CD4-positive, alpha-beta T cell (primary cell): ENCODE data around the gene WFDC1. TPM values are rescaled to one million over a fixed set of nuclear protein-coding genes. Genes with fewer than 3 reads are reported as not detected.

Experiments used
- ATAC-seq: fragments of 200-7000 bp; cut with Tn5 transposase; one replicate; pipeline ENCODE4 v1.10.0; 2022; ENCODE audit warnings: mild to moderate bottlenecking; ENCODE audit not compliant: poor library complexity
- CTCF ChIA-PET: fragments of 350-600 bp; sonication (Branson Sonifier 250); formaldehyde crosslinking; loops from one replicate; lab custom pipeline; 2021; ENCODE audit warnings: antibody characterized with exemption, inconsistent platforms; lab: Charles Lee
- POLR2A ChIA-PET: fragments of 350-600 bp; sonication (Branson Sonifier 250); formaldehyde crosslinking; loops from one replicate; lab custom pipeline; 2021; ENCODE audit warnings: antibody characterized with exemption, inconsistent platforms; lab: Charles Lee
- DNase-seq, 14 experiments: peaks; one replicate each; pipeline ENCODE4 v3.0.0-alpha.2; 2013 to 2020; ENCODE audit warnings: mixed read lengths in 2 of 14
- H3K27ac ChIP-seq, 2 donors: one replicate each; pipeline versions ENCODE4 v1.5.1 to v1.7.0; 2013; ENCODE audit warnings: low read length in 2 of 2, low read depth in 1 of 2, mild to moderate bottlenecking in 1 of 2
- H3K27me3 ChIP-seq, 2 experiments: 1 replicate in 1 of 2; 2 replicates in 1 of 2; pipeline versions ENCODE4 v1.6.1 to v1.7.0; 2013; ENCODE audit warnings: low read length in 2 of 2, control low read depth in 1 of 2, mild to moderate bottlenecking in 1 of 2, moderate library complexity in 1 of 2; ENCODE audit not compliant: insufficient read depth in 2 of 2, control insufficient read depth in 1 of 2
- H3K36me3 ChIP-seq: one replicate; pipeline ENCODE4 v1.6.1; 2013; ENCODE audit warnings: low read length, control low read depth; ENCODE audit not compliant: insufficient read depth
- H3K4me1 ChIP-seq: one replicate; pipeline ENCODE4 v1.6.1; 2013; ENCODE audit warnings: low read length, control low read depth; ENCODE audit not compliant: insufficient read depth
- H3K4me3 ChIP-seq: one replicate; pipeline ENCODE4 v1.5.1; 2013; ENCODE audit warnings: mild to moderate bottlenecking, low read length, moderate library complexity
- H3K9me3 ChIP-seq, 2 experiments: 1 replicate in 1 of 2; 2 replicates in 1 of 2; pipeline versions ENCODE4 v1.6.1 to v1.7.0; 2013; ENCODE audit warnings: low read length in 2 of 2, mild to moderate bottlenecking in 2 of 2, control low read depth in 1 of 2, moderate library complexity in 1 of 2; ENCODE audit not compliant: control insufficient read depth in 1 of 2, insufficient read depth in 1 of 2
- H3K27ac Mint-ChIP-seq: one replicate; pipeline ENCODE4 v1.8.0; 2020; ENCODE audit warnings: mixed read lengths
- H3K27me3 Mint-ChIP-seq: one replicate; pipeline ENCODE4 v1.8.0; 2021; ENCODE audit warnings: mixed read lengths
- H3K36me3 Mint-ChIP-seq: one replicate; pipeline ENCODE4 v1.8.0; 2021; ENCODE audit warnings: low read depth, mixed read lengths
- H3K4me1 Mint-ChIP-seq: one replicate; pipeline ENCODE4 v1.8.0; 2021; ENCODE audit warnings: low read depth, mixed read lengths
- H3K4me3 Mint-ChIP-seq: one replicate; pipeline ENCODE4 v1.8.0; 2020; ENCODE audit warnings: mild to moderate bottlenecking, mixed read lengths
- H3K9me3 Mint-ChIP-seq: one replicate; pipeline ENCODE4 v1.8.0; 2020; ENCODE audit warnings: mixed read lengths
- CTCF ChIP-seq: fragments of 200-600 bp; IDR thresholded peaks from one replicate; pipeline ENCODE4 v1.8.0; 2022; ENCODE audit warnings: antibody characterized with exemption, mild to moderate bottlenecking
- intact Hi-C, 2 experiments: fragments of 100-400 bp; cut with DNase I in 1 of 2; cut with micrococcal nuclease in 1 of 2; formaldehyde crosslinking; loops; one replicate each; pipeline versions ENCODE4 v1.15.1 to v1.9.0; 2023 to 2025; cut with DNase I, micrococcal nuclease
- total RNA-seq, 174 experiments: library from RNA in 2 of 174; stranded (reverse) in 2 of 174; gene quantifications; one replicate each; pipeline ENCODE4 v1.2.3 and lab custom pipeline; 2021 to 2026

The WFDC1 gene
- total RNA-seq, 2 experiments from 2014 or later, result not detected

- Mint-ChIP-seq H3K27ac (no peak overlapping the region), H3K9me3 (no peaks in the 10 kb centered on the region), H3K4me1 (no peaks in the 10 kb centered on the region), H3K4me3 (no peak overlapping the region), H3K27me3 (peaks cover 45% of the 10 kb centered on the region), H3K36me3 (no peaks in the 10 kb centered on the region)
- no peaks in the 10 kb centered on the region for H3K4me1 ChIP-seq
- ChIA-PET CTCF (no interaction called here), POLR2A (no interaction called here)
- DNase-seq (no peak), ATAC-seq (no peak)
- no peaks in the 10 kb centered on the region for H3K36me3 ChIP-seq
- H3K9me3 ChIP-seq, result no peaks in the 10 kb centered on the region
- intact Hi-C loops, result no loop called here
- H3K4me3 ChIP-seq, result no peak overlapping the region
- no peak overlapping the region for H3K27ac ChIP-seq
- peaks cover 0 to 6% of the 10 kb centered on the region in 2 experiments for H3K27me3 ChIP-seq
- TF ChIP-seq CTCF, result no peak
These were observed 12.7 kb downstream of the WFDC1 start for GRCh38 chr16:84307209-84307954.

GRCh38 chr16:84308120-84308519, 13.4 kb downstream of the WFDC1 start:
- peaks cover under 1 to 12% of the 10 kb centered on the region in 2 experiments for H3K27me3 ChIP-seq
- H3K9me3 ChIP-seq, result peaks cover 0 to 2% of the 10 kb centered on the region in 2 experiments
- no peak for TF ChIP-seq CTCF
- no peak for ATAC-seq
- no peak overlapping the region for H3K4me3 ChIP-seq
- H3K27ac Mint-ChIP-seq, result no peak overlapping the region
- ChIA-PET CTCF (no interaction called here), POLR2A (no interaction called here)
- intact Hi-C loops, result no loop called here
- no peak overlapping the region for H3K27ac ChIP-seq
- no peaks in the 10 kb centered on the region for H3K4me1 ChIP-seq
- H3K27me3 Mint-ChIP-seq, result peaks cover 49% of the 10 kb centered on the region
- H3K36me3 Mint-ChIP-seq, result no peaks in the 10 kb centered on the region
- H3K9me3 Mint-ChIP-seq, result no peaks in the 10 kb centered on the region
- no peaks in the 10 kb centered on the region for H3K4me1 Mint-ChIP-seq
- H3K36me3 ChIP-seq, result no peaks in the 10 kb centered on the region
- H3K4me3 Mint-ChIP-seq, result no peak overlapping the region
- peak in 2 of 14 experiments; percentile 3 to 14 for DNase-seq

GRCh38 chr16:84310642-84311041, 16.0 kb downstream of the WFDC1 start:
- Mint-ChIP-seq H3K9me3 (no peaks in the 10 kb centered on the region), H3K27ac (no peak overlapping the region), H3K36me3 (no peaks in the 10 kb centered on the region), H3K4me1 (no peaks in the 10 kb centered on the region), H3K27me3 (peaks cover 54% of the 10 kb centered on the region), H3K4me3 (no peak overlapping the region)
- intact Hi-C loops, result no loop called here
- ATAC-seq (no peak), DNase-seq (no peak)
- Histone ChIP-seq H3K4me1 (no peaks in the 10 kb centered on the region), H3K4me3 (no peak overlapping the region), H3K27me3 (peaks cover 6 to 35% of the 10 kb centered on the region in 2 experiments), H3K9me3 (peaks cover 0 to 7% of the 10 kb centered on the region in 2 experiments), H3K27ac (no peak overlapping the region), H3K36me3 (no peaks in the 10 kb centered on the region)
- no peak for TF ChIP-seq CTCF
- ChIA-PET CTCF (no interaction called here), POLR2A (no interaction called here)
